ENCODE results near the gene ATP10D.
"Not testable (repeated sequence)": the region's sequence is repeated elsewhere in the genome, so short reads cannot be mapped to it uniquely, and the experiment has no call there.

GRCh38 chr4:47486727-47487126, 1.7 kb downstream of the ATP10D start:
- not testable (repeated sequence) for TF ChIP-seq POLR2A, CTCF (IDR thresholded peaks at IDR 0.05)

Measured in heart left ventricle (tissue), 13 donors.